ENCODE data around the gene LGR6. TPM values are rescaled to one million over a fixed set of nuclear protein-coding genes. Genes with fewer than 3 reads are reported as not detected.

LGR6 gene
- total and polyA plus RNA-seq, 10 of the 15 experiments (the other 5 are each of a cell fraction or from before 2014, with no cell fraction given) = not detected

DNA sequence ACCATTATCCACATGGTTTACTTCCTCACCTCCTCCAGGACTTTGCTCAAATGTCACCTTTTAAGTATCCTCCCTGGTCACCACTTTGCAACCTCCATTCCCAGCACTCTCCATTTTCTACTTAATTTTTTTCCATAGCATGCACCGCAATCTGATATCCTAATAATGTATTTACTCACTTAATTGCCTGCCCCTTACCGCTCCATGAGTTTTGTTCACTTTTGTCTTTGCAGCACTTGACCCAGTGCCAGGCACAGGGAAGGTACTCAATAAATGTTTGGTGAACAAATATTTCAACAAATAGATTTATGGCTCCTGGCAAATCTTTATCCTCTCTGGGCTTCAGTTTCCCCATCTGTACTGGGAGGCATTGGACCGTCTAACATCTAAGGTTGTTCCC is 94.6 kb downstream of the LGR6 start:
- intact Hi-C loops (cut with micrococcal nuclease; ENCODE audit: unreplicated experiment) (no loop called here), in situ Hi-C loops (cut with MboI) (no loop called here)
- Histone ChIP-seq H3K36me3 (ENCODE audit: control insufficient read depth in 2 of 2, insufficient read depth in 2 of 2, low read length in 1 of 2) (no peaks in the 10 kb centered on the region), H2AFZ (ENCODE audit: control insufficient read depth, low read depth, low read length) (no peak overlapping the region), H3K4me1 (ENCODE audit: control insufficient read depth, insufficient read depth, low read length) (no peaks in the 10 kb centered on the region), H3K4me2 (ENCODE audit: control insufficient read depth, insufficient read depth) (no peak overlapping the region), H4K20me1 (ENCODE audit: control insufficient read depth, insufficient read depth) (no peaks in the 10 kb centered on the region), H3K27me3 (replicated peaks in 1 of 2; ENCODE audit: control insufficient read depth in 2 of 2, insufficient read depth in 2 of 2, low read length in 1 of 2) (peaks cover 0 to 4% of the 10 kb centered on the region in 2 experiments; a peak in 2 of 4 replicates), H3K79me2 (ENCODE audit: control insufficient read depth, insufficient read depth, low read length) (no peaks in the 10 kb centered on the region), H3K27ac (ENCODE audit: control insufficient read depth, insufficient read depth) (no peak overlapping the region), H3K4me3 (no peak overlapping the region), H3K9ac (ENCODE audit: control insufficient read depth, insufficient read depth, low read length) (no peak overlapping the region), H3K9me3 (replicated peaks; ENCODE audit: control insufficient read depth, insufficient read depth, low read length) (no peaks in the 10 kb centered on the region)
- no peak for TF ChIP-seq SREBF2 (IDR thresholded peaks at IDR 0.05; ENCODE audit: low read length)
- no peak for TF ChIP-seq ZZZ3 (IDR thresholded peaks at IDR 0.05; ENCODE audit: control insufficient read depth, insufficient read length, low read depth)
- TF ChIP-seq ESRRA (IDR thresholded peaks at IDR 0.05; ENCODE audit: low read length) = no peak
- TF ChIP-seq MEF2B (IDR thresholded peaks at IDR 0.05; ENCODE audit: partially characterized antibody, poor library complexity, severe bottlenecking) = no peak
- TF ChIP-seq, protein P1, sequence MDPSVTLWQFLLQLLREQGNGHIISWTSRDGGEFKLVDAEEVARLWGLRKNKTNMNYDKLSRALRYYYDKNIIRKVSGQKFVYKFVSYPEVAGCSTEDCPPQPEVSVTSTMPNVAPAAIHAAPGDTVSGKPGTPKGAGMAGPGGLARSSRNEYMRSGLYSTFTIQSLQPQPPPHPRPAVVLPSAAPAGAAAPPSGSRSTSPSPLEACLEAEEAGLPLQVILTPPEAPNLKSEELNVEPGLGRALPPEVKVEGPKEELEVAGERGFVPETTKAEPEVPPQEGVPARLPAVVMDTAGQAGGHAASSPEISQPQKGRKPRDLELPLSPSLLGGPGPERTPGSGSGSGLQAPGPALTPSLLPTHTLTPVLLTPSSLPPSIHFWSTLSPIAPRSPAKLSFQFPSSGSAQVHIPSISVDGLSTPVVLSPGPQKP (IDR thresholded peaks at IDR 0.05; ENCODE audit: low read depth, low read length) = no peak
- TF ChIP-seq ZNF217 (IDR thresholded peaks at IDR 0.05) = no peak
- TF ChIP-seq NFYB (IDR thresholded peaks at IDR 0.05; ENCODE audit: insufficient read depth, low read depth, low read length) = no peak
- TF ChIP-seq, protein P2, sequence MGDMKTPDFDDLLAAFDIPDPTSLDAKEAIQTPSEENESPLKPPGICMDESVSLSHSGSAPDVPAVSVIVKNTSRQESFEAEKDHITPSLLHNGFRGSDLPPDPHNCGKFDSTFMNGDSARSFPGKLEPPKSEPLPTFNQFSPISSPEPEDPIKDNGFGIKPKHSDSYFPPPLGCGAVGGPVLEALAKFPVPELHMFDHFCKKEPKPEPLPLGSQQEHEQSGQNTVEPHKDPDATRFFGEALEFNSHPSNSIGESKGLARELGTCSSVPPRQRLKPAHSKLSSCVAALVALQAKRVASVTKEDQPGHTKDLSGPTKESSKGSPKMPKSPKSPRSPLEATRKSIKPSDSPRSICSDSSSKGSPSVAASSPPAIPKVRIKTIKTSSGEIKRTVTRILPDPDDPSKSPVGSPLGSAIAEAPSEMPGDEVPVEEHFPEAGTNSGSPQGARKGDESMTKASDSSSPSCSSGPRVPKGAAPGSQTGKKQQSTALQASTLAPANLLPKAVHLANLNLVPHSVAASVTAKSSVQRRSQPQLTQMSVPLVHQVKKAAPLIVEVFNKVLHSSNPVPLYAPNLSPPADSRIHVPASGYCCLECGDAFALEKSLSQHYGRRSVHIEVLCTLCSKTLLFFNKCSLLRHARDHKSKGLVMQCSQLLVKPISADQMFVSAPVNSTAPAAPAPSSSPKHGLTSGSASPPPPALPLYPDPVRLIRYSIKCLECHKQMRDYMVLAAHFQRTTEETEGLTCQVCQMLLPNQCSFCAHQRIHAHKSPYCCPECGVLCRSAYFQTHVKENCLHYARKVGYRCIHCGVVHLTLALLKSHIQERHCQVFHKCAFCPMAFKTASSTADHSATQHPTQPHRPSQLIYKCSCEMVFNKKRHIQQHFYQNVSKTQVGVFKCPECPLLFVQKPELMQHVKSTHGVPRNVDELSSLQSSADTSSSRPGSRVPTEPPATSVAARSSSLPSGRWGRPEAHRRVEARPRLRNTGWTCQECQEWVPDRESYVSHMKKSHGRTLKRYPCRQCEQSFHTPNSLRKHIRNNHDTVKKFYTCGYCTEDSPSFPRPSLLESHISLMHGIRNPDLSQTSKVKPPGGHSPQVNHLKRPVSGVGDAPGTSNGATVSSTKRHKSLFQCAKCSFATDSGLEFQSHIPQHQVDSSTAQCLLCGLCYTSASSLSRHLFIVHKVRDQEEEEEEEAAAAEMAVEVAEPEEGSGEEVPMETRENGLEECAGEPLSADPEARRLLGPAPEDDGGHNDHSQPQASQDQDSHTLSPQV (IDR thresholded peaks at IDR 0.05) = no peak
- TF ChIP-seq BRCA1 (IDR thresholded peaks at IDR 0.05; ENCODE audit: low read depth, low read length) = no peak
- no peak for TF ChIP-seq SMAD5 (IDR thresholded peaks at IDR 0.05; ENCODE audit: low read depth)
- TF ChIP-seq SRF (IDR thresholded peaks at IDR 0.05; ENCODE audit: low read depth in 2 of 2, low read length in 2 of 2) = no peak
- TF ChIP-seq POLR2A (IDR thresholded peaks at IDR 0.05; ENCODE audit: low read depth, low read length) = no peak
- 13% methylated on average over 3 of the region's 3 CpGs for WGBS (ENCODE audit: insufficient coverage, insufficient replicate concordance, low lambda C conversion rate, missing lambda C conversion rate)
- ChIA-PET SMC1A (ENCODE audit: uncharacterized antibody, unreplicated experiment) (no interaction called here), CTCF (no interaction called here), POLR2A (no interaction called here), RAD21 (ENCODE audit: unreplicated experiment) (no interaction called here)
- BruUV-seq (replicated peaks) = no TSS peak
- no peak for FAIRE-seq
- DNase-seq (ENCODE audit: low read depth, low spot score) = no peak
- no peak for ATAC-seq
